HG02623 (cell line): ENCODE measurements around the gene CCND3.

ENCODE experiments used
- ATAC-seq: cut with Tn5 transposase; IDR thresholded peaks from one replicate; pipeline ENCODE4 v1.9.1; 2021; ENCODE audit warnings: moderate library complexity; ENCODE audit not compliant: unreplicated experiment

CCND3 gene

DNA sequence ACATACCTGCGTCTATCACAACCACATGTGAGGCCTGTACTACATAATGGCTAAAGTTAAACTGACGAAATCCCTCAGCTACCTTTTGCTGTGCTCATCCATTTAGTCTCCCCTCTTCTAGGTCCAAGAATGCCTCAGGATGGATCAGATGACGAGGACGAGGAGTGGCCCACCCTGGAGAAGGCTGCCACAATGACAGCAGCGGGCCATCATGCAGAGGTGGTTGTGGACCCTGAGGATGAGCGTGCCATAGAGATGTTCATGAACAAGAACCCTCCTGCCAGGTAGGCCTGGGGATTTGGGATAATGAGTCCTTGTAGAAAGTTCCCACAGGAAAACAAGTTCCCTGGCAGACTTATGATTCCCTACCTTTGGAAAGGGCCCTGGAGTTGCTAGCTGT lies 14.4 kb downstream of the CCND3 start:
- ATAC-seq = no peak

- ATAC-seq = no peak
Observed at GRCh38 chr6:41922154-41922553, 19.5 kb downstream of the CCND3 start.

- ATAC-seq = no peak
Observed at GRCh38 chr6:41921712-41921998, 20.0 kb downstream of the CCND3 start.

- ATAC-seq = peak; percentile 83
Observed at GRCh38 chr6:41920921-41921711, 20.5 kb downstream of the CCND3 start, which contains the start of the genes BYSL and MED20. TSS of gene BYSL (plus strand) at chr6:41921499. CDS start at chr6:41921563, 64 bp downstream. TSS of gene MED20 (minus strand) at chr6:41921139. CDS start at chr6:41921018, 121 bp downstream.

- no peak for ATAC-seq
Observed at GRCh38 chr6:41917528-41917927, 24.1 kb downstream of the CCND3 start.

DNA sequence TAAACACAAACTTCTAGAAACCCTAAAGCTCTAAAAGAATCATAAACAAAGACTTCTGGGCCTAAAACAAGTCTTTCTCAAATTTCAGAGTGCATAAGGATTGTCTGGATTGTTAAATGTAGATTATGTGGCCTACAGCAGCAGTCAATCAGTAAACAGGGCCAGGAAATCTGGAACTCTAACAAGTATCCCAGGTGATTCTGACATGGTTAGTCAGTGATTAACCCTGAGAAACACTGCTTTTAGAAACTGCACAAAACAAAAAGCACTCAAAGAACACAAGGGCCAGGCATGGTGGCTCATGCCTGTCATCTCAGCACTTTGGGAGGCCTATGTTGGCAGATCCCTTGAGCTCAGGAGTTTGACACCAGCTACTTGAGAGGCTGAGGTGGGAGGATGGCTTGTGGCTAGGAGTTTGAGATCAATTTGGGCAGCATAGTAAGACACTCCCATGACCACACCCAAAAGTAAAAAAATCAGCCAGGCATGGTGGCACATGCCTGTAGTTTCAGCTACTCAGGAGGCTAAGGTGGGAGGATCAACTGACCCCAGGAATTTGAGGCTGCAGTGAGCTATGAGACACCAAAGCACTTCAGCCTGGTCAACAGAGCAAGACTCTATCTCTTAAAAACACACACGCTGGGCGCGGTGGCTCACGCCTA lies 26.6 kb downstream of the CCND3 start:
- no peak for ATAC-seq

DNA sequence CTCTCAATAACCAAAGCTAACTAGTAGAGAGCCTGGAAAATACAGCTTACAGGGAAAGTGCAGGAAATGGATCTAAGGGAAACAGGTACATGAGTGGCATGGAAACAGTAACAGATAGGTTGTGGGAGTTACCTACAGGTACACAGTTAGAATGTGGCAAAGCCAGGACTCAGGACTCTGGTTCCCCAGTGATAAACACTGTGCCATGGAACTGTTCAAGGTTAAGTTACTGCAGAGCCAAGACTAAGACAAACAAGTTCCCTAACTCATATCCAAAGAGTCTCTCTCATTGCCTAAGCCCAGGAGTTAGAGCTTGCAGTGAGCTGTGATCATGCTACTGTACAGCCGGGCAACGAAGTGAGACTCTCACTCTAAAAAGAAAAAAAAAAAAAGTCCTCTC lies 27.3 kb downstream of the CCND3 start:
- no peak for ATAC-seq

GRCh38 chr6:41909727-41910126 lies 31.9 kb downstream of the CCND3 start:
- no peak for ATAC-seq

DNA sequence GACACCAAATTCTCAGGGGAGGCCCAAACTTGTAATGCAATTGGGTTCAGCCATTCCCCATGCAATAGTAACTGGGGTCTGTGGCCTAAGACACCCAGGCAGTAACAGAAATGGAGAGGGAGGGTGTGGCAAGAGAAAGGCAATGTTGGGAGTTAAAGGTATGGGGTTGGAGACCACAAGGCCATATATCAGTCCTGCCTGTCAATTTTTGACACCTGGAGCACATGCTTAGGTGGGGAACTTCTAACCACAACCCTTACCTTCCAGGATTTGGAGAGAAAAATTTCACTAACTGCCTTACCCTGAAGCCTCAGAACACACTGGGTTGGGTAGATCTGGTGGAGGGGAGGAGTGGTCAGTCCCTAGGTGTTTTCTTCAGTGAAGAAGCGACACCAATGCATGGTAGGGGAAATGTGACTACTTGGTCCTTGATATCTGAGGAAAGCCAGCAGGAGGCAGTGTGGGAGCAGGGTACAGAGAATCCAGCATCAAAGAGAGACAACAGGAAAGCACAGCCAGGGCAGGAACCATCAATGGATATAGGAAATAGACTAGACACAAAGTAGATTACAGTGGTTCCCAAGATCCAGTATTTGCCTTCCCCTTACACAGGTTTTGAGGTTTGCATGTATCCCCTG lies 39.6 kb downstream of the CCND3 start:
- no peak for ATAC-seq

- ATAC-seq = no peak
Observed at GRCh38 chr6:41900861-41901260, 40.7 kb downstream of the CCND3 start.

- ATAC-seq = no peak
Observed at GRCh38 chr6:41896281-41896680, 45.3 kb downstream of the CCND3 start.

- ATAC-seq = peak; percentile 81
Observed at GRCh38 chr6:41895300-41896233, 46.0 kb downstream of the CCND3 start, which contains the start of gene USP49. TSS of gene USP49 (minus strand) at chr6:41895375. CDS start at chr6:41806983, 88,392 bp downstream.

DNA sequence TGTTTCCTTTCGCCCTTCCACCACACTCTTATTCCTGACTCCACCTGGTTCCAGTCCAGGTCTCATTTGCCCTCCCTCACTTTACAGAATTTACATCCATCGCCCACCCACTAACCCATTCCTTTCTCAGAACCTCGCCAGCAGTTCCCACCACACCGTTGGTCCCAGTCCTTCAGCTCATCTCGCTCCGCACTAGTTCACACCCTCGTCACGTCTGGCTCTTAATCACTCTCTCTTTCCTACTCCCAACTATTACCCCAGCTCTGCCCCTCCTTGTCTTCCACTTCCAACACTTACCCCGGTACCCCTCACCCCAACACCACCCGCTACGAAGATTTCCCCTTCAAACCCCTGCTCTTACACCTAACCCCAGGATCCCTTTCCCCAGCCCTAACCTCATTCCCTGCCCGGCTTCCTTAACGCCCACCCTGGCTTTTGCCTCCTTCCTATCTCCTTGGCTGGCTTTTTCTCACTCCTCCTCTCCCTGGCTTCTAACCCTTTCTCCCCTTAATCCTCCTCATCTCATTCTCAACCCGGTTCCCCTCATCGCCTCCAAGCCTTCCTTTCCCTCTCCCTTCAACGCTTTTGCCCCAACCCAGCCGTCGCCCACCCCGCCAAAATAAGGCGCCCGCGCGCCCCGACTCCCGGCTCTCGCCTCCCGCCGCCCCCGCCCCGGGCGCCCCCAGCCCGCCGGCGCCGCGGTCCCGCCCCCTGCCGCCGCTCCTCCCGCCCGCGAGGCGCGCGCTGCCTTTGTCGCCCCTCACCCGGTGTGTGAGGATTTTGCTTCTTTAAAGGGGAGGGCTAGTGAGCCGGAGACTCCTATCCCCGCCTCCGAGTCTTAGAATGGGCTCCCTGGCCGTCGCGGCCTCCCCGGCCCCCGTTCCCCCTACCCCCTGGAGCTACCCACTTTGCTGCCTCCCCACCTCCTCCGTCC lies 47.0 kb downstream of the CCND3 start:
- peak; percentile 24 for ATAC-seq

DNA sequence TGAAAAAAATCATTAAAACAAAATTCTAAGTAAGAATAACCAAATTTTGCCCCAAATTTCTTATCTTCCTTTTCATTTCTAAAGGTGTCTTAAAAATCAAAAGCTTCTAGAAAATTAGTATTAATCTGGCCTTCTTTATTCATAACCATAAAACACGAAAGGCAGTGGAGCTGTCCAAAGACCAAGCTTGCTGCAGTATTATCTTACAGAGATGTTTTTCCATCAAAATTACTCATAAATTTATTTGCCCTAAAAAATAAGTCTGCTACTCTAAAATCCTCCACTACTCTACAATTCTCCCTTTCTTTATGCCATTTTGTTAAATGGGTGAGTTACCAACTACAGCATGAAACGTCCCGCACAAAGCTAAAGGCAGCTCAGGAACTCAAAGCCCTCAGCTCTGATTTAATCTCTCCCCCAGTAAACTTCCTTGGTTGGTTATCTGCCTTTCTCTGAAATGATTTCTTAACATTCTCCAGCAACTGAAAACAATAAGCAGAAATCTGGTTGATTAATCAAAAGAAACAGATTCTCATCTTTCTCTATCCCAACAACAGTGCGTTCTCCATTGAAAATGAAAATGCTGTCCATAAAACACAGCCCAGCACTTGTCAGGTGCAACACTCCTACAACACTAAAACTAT lies 48.6 kb downstream of the CCND3 start:
- ATAC-seq = no peak

DNA sequence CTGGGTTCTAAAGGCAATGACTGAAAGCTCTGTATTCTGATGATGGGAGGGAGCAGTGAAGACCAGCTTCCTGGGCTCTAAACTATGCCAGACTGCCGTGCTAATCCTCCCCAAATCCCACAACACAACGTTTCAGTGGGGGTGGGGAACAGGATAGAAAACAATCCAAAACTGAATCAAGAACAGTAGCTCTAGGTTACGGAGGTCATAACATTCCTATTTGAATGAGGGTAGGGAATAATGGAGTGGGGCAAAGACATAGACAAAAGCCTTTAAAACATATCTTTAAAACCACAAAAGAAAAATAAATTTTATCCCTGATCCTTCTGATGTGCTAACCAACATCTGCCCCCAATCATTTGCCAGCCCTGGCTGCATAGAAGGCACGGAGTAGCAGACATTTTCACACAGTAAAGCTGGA lies 54.3 kb downstream of the CCND3 start:
- ATAC-seq = no peak

GRCh38 chr6:41885930-41886329 lies 55.7 kb downstream of the CCND3 start:
- ATAC-seq = no peak

GRCh38 chr6:41884957-41885356 lies 56.7 kb downstream of the CCND3 start:
- no peak for ATAC-seq
